GM12878 (cell line): ENCODE data around the gene FBXL17. TPM values are rescaled to one million over a fixed set of nuclear protein-coding genes. Genes with fewer than 3 reads are reported as not detected.

Experiments used
- ATAC-seq: fragments of 200-7000 bp; cut with Tn5 transposase; 3 replicates; pipeline ENCODE4 v1.9.1; 2020; ENCODE audit warnings: mild to moderate bottlenecking, moderate library complexity
- BruUV-seq: library from RNA; stranded (reverse); fragments of 400-500 nt; replicated peaks from 2 replicates; lab custom pipeline; 2021; lab: Mats Ljungman, UMichigan
- CTCF ChIA-PET: fragments of 300-600 bp; sonication (Branson Sonifier 250); formaldehyde crosslinking; extraction: SDS; loops from one replicate; lab custom pipeline; 2021; ENCODE audit warnings: inconsistent platforms; lab: Yijun Ruan, JAX
- POLR2A ChIA-PET: fragments of 350-600 bp; formaldehyde crosslinking; extraction: SDS; loops from one replicate; lab custom pipeline; 2021; ENCODE audit warnings: inconsistent platforms; lab: Charles Lee
- RAD21 ChIA-PET: fragments of 300-600 bp; sonication (Branson Sonifier 250); formaldehyde crosslinking; loops from one replicate; lab custom pipeline; 2023; ENCODE audit warnings: antibody characterized with exemption; ENCODE audit not compliant: unreplicated experiment; lab: Charles Lee
- SMC1A ChIA-PET: fragments of 300-600 bp; sonication (Branson Sonifier 250); formaldehyde crosslinking; loops from one replicate; lab custom pipeline; 2023; ENCODE audit not compliant: unreplicated experiment, uncharacterized antibody; lab: Charles Lee
- DNase-seq: peaks from one replicate; pipeline ENCODE4 v3.0.0-alpha.2; 2011; ENCODE audit warnings: low read depth, low spot score
- FAIRE-seq: peaks from 3 replicates; lab custom pipeline; 2011; peaks lifted over from hg19 to GRCh38; lab: Jason Lieb, UNC
- H2AFZ ChIP-seq: 2 replicates; pipeline ENCODE4 v1.6.0; 2011; ENCODE audit warnings: low read depth, low read length, control low read depth; ENCODE audit not compliant: control insufficient read depth
- H3K27ac ChIP-seq: 2 replicates; pipeline ENCODE4 v1.5.1; 2011; ENCODE audit warnings: control low read depth; ENCODE audit not compliant: control insufficient read depth, insufficient read depth
- H3K27me3 ChIP-seq, 2 experiments: replicated peaks in 1 of 2; 2 replicates each; pipeline versions ENCODE4 v1.6.0 to v1.6.1; 2011; ENCODE audit warnings: low read length in 1 of 2; ENCODE audit not compliant: control insufficient read depth in 2 of 2, insufficient read depth in 2 of 2
- H3K36me3 ChIP-seq, 2 experiments: 2 replicates each; pipeline ENCODE4 v1.5.1; 2011; ENCODE audit warnings: low read length in 1 of 2; ENCODE audit not compliant: control insufficient read depth in 2 of 2, insufficient read depth in 2 of 2
- H3K4me1 ChIP-seq: 2 replicates; pipeline ENCODE4 v1.6.1; 2011; ENCODE audit warnings: mild to moderate bottlenecking, low read length, moderate library complexity, mixed read lengths; ENCODE audit not compliant: control insufficient read depth, insufficient read depth
- H3K4me2 ChIP-seq: 2 replicates; pipeline ENCODE4 v1.6.0; 2011; ENCODE audit warnings: control low read depth; ENCODE audit not compliant: control insufficient read depth, insufficient read depth
- H3K4me3 ChIP-seq: fragments of 200-600 bp; sonication (generic); 2 replicates; pipeline ENCODE4 v1.5.1; 2016
- H3K79me2 ChIP-seq: 2 replicates; pipeline ENCODE4 v1.6.0; 2011; ENCODE audit warnings: low read length; ENCODE audit not compliant: control insufficient read depth, insufficient read depth
- H3K9ac ChIP-seq: 2 replicates; pipeline ENCODE4 v1.8.0; 2011; ENCODE audit warnings: low read length, control low read depth, mixed read lengths; ENCODE audit not compliant: control insufficient read depth, insufficient read depth
- H3K9me3 ChIP-seq: replicated peaks from 3 replicates; pipeline ENCODE4 v1.5.1; 2011; ENCODE audit warnings: mild to moderate bottlenecking, low read length; ENCODE audit not compliant: control insufficient read depth, insufficient read depth
- H4K20me1 ChIP-seq: 2 replicates; pipeline ENCODE4 v1.6.0; 2011; ENCODE audit not compliant: control insufficient read depth, insufficient read depth
- CHD2 ChIP-seq: IDR thresholded peaks from 2 replicates; pipeline ENCODE4 v1.6.1; 2011; ENCODE audit warnings: low read depth, low read length, improper control_type of control experiment, borderline replicate concordance
- CHD4 ChIP-seq: fragments of 200-600 bp; sonication (generic); IDR thresholded peaks from 2 replicates; pipeline ENCODE4 v1.6.1; 2016; ENCODE audit warnings: mild to moderate bottlenecking
- DPF2 ChIP-seq: fragments of 450-650 bp; IDR thresholded peaks from 2 replicates; pipeline ENCODE4 v1.6.1; 2017; ENCODE audit warnings: mild to moderate bottlenecking
- EED ChIP-seq: sonication (generic); IDR thresholded peaks from 2 replicates; pipeline ENCODE4 v1.6.1; 2016; ENCODE audit warnings: antibody characterized with exemption, low read depth
- IRF4 ChIP-seq: IDR thresholded peaks from 2 replicates; pipeline ENCODE4 v1.6.1; 2011; ENCODE audit warnings: low read depth, low read length
- IRF5 ChIP-seq: fragments of 450-650 bp; IDR thresholded peaks from 2 replicates; pipeline ENCODE4 v1.6.1; 2017; ENCODE audit warnings: borderline replicate concordance
- MAX ChIP-seq: IDR thresholded peaks from 2 replicates; pipeline ENCODE4 v1.6.1; 2012; ENCODE audit warnings: low read depth, low read length, improper control_type of control experiment
- MEF2A ChIP-seq: IDR thresholded peaks from 2 replicates; pipeline ENCODE4 v1.6.1; 2011; ENCODE audit warnings: low read depth, mild to moderate bottlenecking, low read length, moderate library complexity; ENCODE audit not compliant: insufficient read depth
- MTA3 ChIP-seq: IDR thresholded peaks from 2 replicates; pipeline ENCODE4 v1.6.1; 2012; ENCODE audit warnings: low read length, inconsistent platforms, borderline replicate concordance
- NFYB ChIP-seq: IDR thresholded peaks from 2 replicates; pipeline ENCODE4 v1.6.1; 2011; ENCODE audit warnings: low read depth, mild to moderate bottlenecking, low read length, improper control_type of control experiment, moderate library complexity; ENCODE audit not compliant: insufficient read depth
- RCOR1 ChIP-seq: conservative IDR thresholded peaks from 2 replicates; pipeline ENCODE4 v1.6.1; 2012; ENCODE audit warnings: low read depth, low read length, improper control_type of control experiment
- SREBF2 ChIP-seq: IDR thresholded peaks from 2 replicates; pipeline ENCODE4 v1.6.1; 2012; ENCODE audit warnings: mild to moderate bottlenecking, low read length
- ZNF207 ChIP-seq: fragments of 450-650 bp; IDR thresholded peaks from 2 replicates; pipeline ENCODE4 v1.6.1; 2014; ENCODE audit warnings: antibody characterized with exemption, mild to moderate bottlenecking, borderline replicate concordance
- ZNF24 ChIP-seq: fragments of 450-650 bp; IDR thresholded peaks from 2 replicates; pipeline ENCODE4 v1.6.1; 2017; ENCODE audit warnings: antibody characterized with exemption, mild to moderate bottlenecking
- ZNF384 ChIP-seq: IDR thresholded peaks from 2 replicates; pipeline ENCODE4 v1.6.1; 2012; ENCODE audit warnings: low read depth, mild to moderate bottlenecking, low read length, improper control_type of control experiment, borderline replicate concordance
- ZSCAN29 ChIP-seq: fragments of 450-650 bp; IDR thresholded peaks from 2 replicates; pipeline ENCODE4 v1.6.1; 2017; ENCODE audit warnings: mild to moderate bottlenecking, moderate library complexity
- in situ Hi-C: fragments of 300-500 bp; cut with MboI; formaldehyde crosslinking; loops from 9 replicates; pipeline ENCODE4 v1.14.3; 2018; ENCODE audit warnings: mixed read lengths
- intact Hi-C: fragments of 100-400 bp; cut with micrococcal nuclease; formaldehyde crosslinking; loops from one replicate; pipeline ENCODE4 v1.14.2; 2022; ENCODE audit not compliant: unreplicated experiment
- polyA plus RNA-seq, 11 experiments: library from polyadenylated mRNA; depleted of rRNA in 4 of 11; unstranded in 6 of 11; stranded (reverse) in 5 of 11; fragments of >200 nt; fragmentation: Nextera tagmentation in 4 of 11; fragmentation: Illumina TruSeq in 1 of 11; extraction: Ambion mirVana in 4 of 11; extraction: Trizol in 1 of 11; gene quantifications; 1 replicate in 1 of 11; 2 replicates in 10 of 11; pipeline versions ENCODE4 v1.2.1 to v1.2.3, GENCODE V29; 2011 to 2016; ENCODE audit warnings: inconsistent platforms in 2 of 11, missing spikeins in 2 of 11, low read depth in 1 of 11
- total RNA-seq, 4 experiments: library from RNA; depleted of rRNA in 3 of 4; stranded (reverse); fragments of >200 nt in 3 of 4; fragmentation: Illumina TruSeq in 1 of 4; extraction: Trizol in 1 of 4; gene quantifications; 2 replicates each; pipeline versions ENCODE4 v1.2.1 to v1.2.3, GENCODE V29; 2013 to 2021
- TF ChIP-seq, protein P1 (sequence below): IDR thresholded peaks from 2 replicates; pipeline ENCODE4 v1.6.1; 2011; ENCODE audit warnings: borderline replicate concordance, low read depth, mild to moderate bottlenecking, moderate library complexity, low read length; ENCODE audit not compliant: insufficient read depth, poor library complexity, severe bottlenecking

Gene FBXL17
- total and polyA plus RNA-seq, 10 of the 15 experiments (the other 5 are each of a cell fraction or from before 2014, with no cell fraction given) = 0.88 to 9.0 (median 4.4) TPM

- in situ Hi-C loops = no loop called here
- ChIA-PET SMC1A (interaction anchor here (1.3 kb wide), 1 partner anchor 98 kb away, joined by 3 read pairs; no protein-coding TSS in a partner anchor), CTCF (no interaction called here), POLR2A (no interaction called here), RAD21 (no interaction called here)
- Histone ChIP-seq H4K20me1 (no peaks in the 10 kb centered on the region), H3K4me3 (no peak overlapping the region), H3K36me3 (no peaks in the 10 kb centered on the region), H3K4me1 (no peaks in the 10 kb centered on the region), H3K27ac (no peak overlapping the region), H3K9me3 (no peaks in the 10 kb centered on the region), H3K9ac (no peak overlapping the region), H3K4me2 (no peak overlapping the region), H3K79me2 (no peaks in the 10 kb centered on the region), H2AFZ (no peak overlapping the region), H3K27me3 (no peaks in the 10 kb centered on the region)
- FAIRE-seq = peak; percentile 56
- TF ChIP-seq ZNF207 = no peak
- no peak for TF ChIP-seq IRF4
- no peak for TF ChIP-seq CHD4
- TF ChIP-seq DPF2 = no peak
- TF ChIP-seq CHD2 = no peak
- TF ChIP-seq ZSCAN29 = no peak
- TF ChIP-seq EED = no peak
- TF ChIP-seq, protein P1, sequence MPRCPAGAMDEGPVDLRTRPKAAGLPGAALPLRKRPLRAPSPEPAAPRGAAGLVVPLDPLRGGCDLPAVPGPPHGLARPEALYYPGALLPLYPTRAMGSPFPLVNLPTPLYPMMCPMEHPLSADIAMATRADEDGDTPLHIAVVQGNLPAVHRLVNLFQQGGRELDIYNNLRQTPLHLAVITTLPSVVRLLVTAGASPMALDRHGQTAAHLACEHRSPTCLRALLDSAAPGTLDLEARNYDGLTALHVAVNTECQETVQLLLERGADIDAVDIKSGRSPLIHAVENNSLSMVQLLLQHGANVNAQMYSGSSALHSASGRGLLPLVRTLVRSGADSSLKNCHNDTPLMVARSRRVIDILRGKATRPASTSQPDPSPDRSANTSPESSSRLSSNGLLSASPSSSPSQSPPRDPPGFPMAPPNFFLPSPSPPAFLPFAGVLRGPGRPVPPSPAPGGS = no peak
- no peak for TF ChIP-seq ZNF24
- no peak for TF ChIP-seq NFYB
- no peak for TF ChIP-seq MTA3
- no peak for TF ChIP-seq IRF5
- TF ChIP-seq RCOR1 = no peak
- TF ChIP-seq SREBF2 = no peak
- no peak for TF ChIP-seq ZNF384
- no peak for TF ChIP-seq MEF2A
- TF ChIP-seq MAX = no peak
- BruUV-seq = no TSS peak
- no peak for ATAC-seq
- intact Hi-C loops = no loop called here
- DNase-seq = no peak
Observed at GRCh38 chr5:107929080-107929479, 452.8 kb downstream of the FBXL17 start.
